HepG2 (cell line): ENCODE results near the gene CTNND1. TPM values are rescaled to one million over a fixed set of nuclear protein-coding genes. Genes with fewer than 3 reads are reported as not detected.

Experiments
- CCDC6 ChIP-seq: sonication (generic); formaldehyde crosslinking; IDR thresholded peaks from 2 replicates; pipeline ENCODE4 v1.8.1; 2022; ENCODE audit warnings: mild to moderate bottlenecking, missing genetic modification reagents, moderate library complexity
- ETV6 ChIP-seq: sonication (generic); formaldehyde crosslinking; conservative IDR thresholded peaks from 2 replicates; pipeline ENCODE4 v1.4.0; 2020; ENCODE audit warnings: missing genetic modification reagents
- GTF3A ChIP-seq: sonication (generic); formaldehyde crosslinking; conservative IDR thresholded peaks from 2 replicates; pipeline ENCODE4 v1.4.0; 2020; ENCODE audit warnings: mild to moderate bottlenecking, missing genetic modification reagents
- HOXA7 ChIP-seq: sonication (generic); formaldehyde crosslinking; IDR thresholded peaks from 2 replicates; pipeline ENCODE4 v1.8.1; 2022; ENCODE audit warnings: mild to moderate bottlenecking, missing genetic modification reagents, moderate library complexity
- NFE2 ChIP-seq: sonication (generic); formaldehyde crosslinking; IDR thresholded peaks from 2 replicates; pipeline ENCODE4 v1.4.0; 2020; ENCODE audit warnings: missing genetic modification reagents
- NFIC ChIP-seq: IDR thresholded peaks from 2 replicates; pipeline ENCODE4 v1.6.1; 2012; ENCODE audit warnings: mild to moderate bottlenecking, low read length, inconsistent platforms
- RARA ChIP-seq: IDR thresholded peaks from 2 replicates; pipeline ENCODE4 v1.6.1; 2016; ENCODE audit warnings: missing genetic modification reagents, missing compliant biosample characterization
- SALL1 ChIP-seq: sonication (generic); formaldehyde crosslinking; IDR thresholded peaks from 2 replicates; pipeline ENCODE4 v1.8.0; 2022; ENCODE audit warnings: mild to moderate bottlenecking, missing genetic modification reagents
- SOX5 ChIP-seq: IDR thresholded peaks from 2 replicates; pipeline ENCODE4 v1.6.1; 2016; ENCODE audit warnings: borderline replicate concordance
- TBP ChIP-seq: sonication (generic); formaldehyde crosslinking; IDR thresholded peaks from 2 replicates; pipeline ENCODE4 v1.5.0; 2020; ENCODE audit warnings: missing genetic modification reagents
- ZBTB8A ChIP-seq: sonication (generic); formaldehyde crosslinking; IDR thresholded peaks from 2 replicates; pipeline ENCODE4 v1.4.0; 2020; ENCODE audit warnings: mild to moderate bottlenecking, low read depth, missing genetic modification reagents, borderline replicate concordance
- ZNF883 ChIP-seq: sonication (generic); formaldehyde crosslinking; IDR thresholded peaks from 2 replicates; pipeline ENCODE4 v1.5.1; 2020; ENCODE audit warnings: mild to moderate bottlenecking, missing genetic modification reagents; ENCODE audit errors: not compliant biosample characterization
- ZSCAN20 ChIP-seq: sonication (generic); formaldehyde crosslinking; IDR thresholded peaks from 2 replicates; pipeline ENCODE4 v1.4.0; 2020; ENCODE audit warnings: missing genetic modification reagents, mild to moderate bottlenecking, borderline replicate concordance
- ZSCAN31 ChIP-seq: sonication (generic); formaldehyde crosslinking; IDR thresholded peaks from 2 replicates; pipeline ENCODE4 v1.5.0; 2020; ENCODE audit warnings: low read depth, mild to moderate bottlenecking, missing genetic modification reagents
- polyA plus RNA-seq, 8 experiments: library from polyadenylated mRNA; depleted of rRNA in 3 of 8; stranded (reverse) in 7 of 8; unstranded in 1 of 8; fragments of >200 nt; fragmentation: Illumina TruSeq in 4 of 8; extraction: Trizol in 4 of 8; gene quantifications; 2 replicates each; pipeline versions ENCODE4 v1.2.1 to v1.2.3, GENCODE V29; 2011 to 2016; ENCODE audit warnings: low read depth in 4 of 8, missing spikeins in 1 of 8, mixed read lengths in 1 of 8; ENCODE audit not compliant: insufficient read depth in 1 of 8
- total RNA-seq, 5 experiments: library from RNA; depleted of rRNA; stranded (reverse); fragments of >200 nt; fragmentation: Illumina TruSeq; extraction: Trizol; gene quantifications; 2 replicates each; pipeline ENCODE4 v1.2.3, GENCODE V29; 2016; ENCODE audit warnings: low read depth in 1 of 5
- TF ChIP-seq, protein P1 (sequence below): sonication (generic); formaldehyde crosslinking; IDR thresholded peaks from one replicate; pipeline ENCODE4 v1.5.1; 2020; ENCODE audit warnings: mild to moderate bottlenecking, missing genetic modification reagents; ENCODE audit errors: not compliant biosample characterization
- TF ChIP-seq, protein P2 (sequence below): sonication (generic); formaldehyde crosslinking; IDR thresholded peaks from 2 replicates; pipeline ENCODE4 v1.4.0; 2020; ENCODE audit warnings: missing genetic modification reagents
- TF ChIP-seq, protein P3 (sequence below): sonication (generic); formaldehyde crosslinking; conservative IDR thresholded peaks from 2 replicates; pipeline ENCODE4 v1.4.0; 2020; ENCODE audit warnings: missing genetic modification reagents

The CTNND1 gene
- total and polyA plus RNA-seq, 2 of the 13 experiments (the other 11 are each of a cell fraction or from before 2014, with no cell fraction given) = 117 to 128 TPM

DNA sequence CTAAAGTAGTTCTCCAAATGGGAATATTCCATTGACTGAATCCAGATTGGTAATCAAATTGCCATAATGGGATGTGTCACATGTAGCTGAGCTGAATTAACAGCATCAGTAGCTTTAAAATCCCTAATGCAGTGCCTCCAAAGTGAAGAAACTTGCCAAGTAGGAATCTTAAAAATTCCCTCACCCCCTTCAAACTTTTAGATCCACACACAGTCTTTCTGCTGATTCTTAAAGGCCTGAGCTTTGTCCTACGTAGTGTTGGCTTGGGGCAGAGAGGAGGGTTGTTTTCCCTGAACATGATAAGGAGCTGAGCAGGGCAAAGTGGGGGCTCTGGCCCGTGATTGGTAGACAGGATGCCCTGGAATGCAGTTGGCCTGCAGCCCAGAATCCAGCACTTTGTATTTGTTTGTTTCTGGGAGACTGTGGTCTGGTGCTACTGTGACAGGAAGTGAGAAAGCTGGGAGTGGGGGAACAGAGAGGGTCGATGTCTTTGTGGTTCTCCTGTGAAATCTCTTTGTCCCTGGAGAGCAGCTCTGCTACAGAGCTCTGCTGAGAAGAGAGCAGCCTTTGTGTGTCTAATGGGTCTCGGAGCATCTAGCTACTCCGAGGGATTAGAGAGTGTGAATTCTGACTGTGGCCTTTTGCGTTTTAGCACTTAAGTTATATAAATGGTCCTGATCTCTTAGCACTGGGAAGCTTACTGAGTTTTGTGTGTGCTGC lies 16.9 kb downstream of the CTNND1 start (continued):
- TF ChIP-seq, protein P1, sequence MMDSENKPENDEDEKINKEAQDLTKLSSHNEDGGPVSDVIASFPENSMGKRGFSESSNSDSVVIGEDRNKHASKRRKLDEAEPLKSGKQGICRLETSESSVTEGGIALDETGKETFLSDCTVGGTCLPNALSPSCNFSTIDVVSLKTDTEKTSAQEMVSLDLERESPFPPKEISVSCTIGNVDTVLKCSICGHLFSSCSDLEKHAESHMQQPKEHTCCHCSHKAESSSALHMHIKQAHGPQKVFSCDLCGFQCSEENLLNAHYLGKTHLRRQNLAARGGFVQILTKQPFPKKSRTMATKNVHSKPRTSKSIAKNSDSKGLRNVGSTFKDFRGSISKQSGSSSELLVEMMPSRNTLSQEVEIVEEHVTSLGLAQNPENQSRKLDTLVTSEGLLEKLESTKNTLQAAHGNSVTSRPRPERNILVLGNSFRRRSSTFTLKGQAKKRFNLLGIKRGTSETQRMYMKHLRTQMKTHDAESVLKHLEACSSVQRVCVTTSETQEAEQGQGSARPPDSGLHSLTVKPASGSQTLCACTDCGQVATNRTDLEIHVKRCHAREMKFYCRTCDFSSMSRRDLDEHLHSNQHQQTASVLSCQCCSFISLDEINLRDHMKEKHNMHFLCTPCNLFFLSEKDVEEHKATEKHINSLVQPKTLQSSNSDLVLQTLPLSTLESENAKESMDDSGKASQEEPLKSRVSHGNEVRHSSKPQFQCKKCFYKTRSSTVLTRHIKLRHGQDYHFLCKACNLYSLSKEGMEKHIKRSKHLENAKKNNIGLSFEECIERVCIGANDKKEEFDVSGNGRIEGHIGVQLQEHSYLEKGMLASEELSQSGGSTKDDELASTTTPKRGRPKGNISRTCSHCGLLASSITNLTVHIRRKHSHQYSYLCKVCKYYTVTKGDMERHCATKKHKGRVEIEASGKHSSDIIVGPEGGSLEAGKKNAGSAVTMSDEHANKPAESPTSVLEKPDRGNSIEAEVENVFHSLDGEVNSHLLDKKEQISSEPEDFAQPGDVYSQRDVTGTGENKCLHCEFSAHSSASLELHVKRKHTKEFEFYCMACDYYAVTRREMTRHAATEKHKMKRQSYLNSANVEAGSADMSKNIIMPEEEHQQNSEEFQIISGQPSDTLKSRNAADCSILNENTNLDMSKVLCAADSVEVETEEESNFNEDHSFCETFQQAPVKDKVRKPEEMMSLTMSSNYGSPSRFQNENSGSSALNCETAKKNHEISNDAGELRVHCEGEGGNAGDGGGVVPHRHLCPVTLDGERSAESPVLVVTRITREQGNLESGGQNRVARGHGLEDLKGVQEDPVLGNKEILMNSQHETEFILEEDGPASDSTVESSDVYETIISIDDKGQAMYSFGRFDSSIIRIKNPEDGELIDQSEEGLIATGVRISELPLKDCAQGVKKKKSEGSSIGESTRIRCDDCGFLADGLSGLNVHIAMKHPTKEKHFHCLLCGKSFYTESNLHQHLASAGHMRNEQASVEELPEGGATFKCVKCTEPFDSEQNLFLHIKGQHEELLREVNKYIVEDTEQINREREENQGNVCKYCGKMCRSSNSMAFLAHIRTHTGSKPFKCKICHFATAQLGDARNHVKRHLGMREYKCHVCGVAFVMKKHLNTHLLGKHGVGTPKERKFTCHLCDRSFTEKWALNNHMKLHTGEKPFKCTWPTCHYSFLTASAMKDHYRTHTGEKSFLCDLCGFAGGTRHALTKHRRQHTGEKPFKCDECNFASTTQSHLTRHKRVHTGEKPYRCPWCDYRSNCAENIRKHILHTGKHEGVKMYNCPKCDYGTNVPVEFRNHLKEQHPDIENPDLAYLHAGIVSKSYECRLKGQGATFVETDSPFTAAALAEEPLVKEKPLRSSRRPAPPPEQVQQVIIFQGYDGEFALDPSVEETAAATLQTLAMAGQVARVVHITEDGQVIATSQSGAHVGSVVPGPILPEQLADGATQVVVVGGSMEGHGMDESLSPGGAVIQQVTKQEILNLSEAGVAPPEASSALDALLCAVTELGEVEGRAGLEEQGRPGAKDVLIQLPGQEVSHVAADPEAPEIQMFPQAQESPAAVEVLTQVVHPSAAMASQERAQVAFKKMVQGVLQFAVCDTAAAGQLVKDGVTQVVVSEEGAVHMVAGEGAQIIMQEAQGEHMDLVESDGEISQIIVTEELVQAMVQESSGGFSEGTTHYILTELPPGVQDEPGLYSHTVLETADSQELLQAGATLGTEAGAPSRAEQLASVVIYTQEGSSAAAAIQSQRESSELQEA (CRISPR knock-in tag) = no peak
- TF ChIP-seq SALL1 (CRISPR knock-in tag) (peak; percentile 90), RARA (CRISPR knock-in tag) (peak; percentile 93), GTF3A (CRISPR knock-in tag) (no peak), NFIC (peak; percentile 98), HOXA7 (CRISPR knock-in tag) (no peak), ZNF883 (no peak), TBP (CRISPR knock-in tag) (no peak), SOX5 (CRISPR knock-in tag) (peak; percentile 95), CCDC6 (CRISPR knock-in tag) (peak; percentile 36; the same call in 1 of the 2 replicates), ZSCAN20 (no peak), NFE2 (no peak), ZSCAN31 (CRISPR knock-in tag) (peak; percentile 63; the same call in 1 of the 2 replicates), ZBTB8A (CRISPR knock-in tag) (no peak), ETV6 (CRISPR knock-in tag) (no peak; the same call in 1 of the 2 replicates)
- TF ChIP-seq, protein P2, sequence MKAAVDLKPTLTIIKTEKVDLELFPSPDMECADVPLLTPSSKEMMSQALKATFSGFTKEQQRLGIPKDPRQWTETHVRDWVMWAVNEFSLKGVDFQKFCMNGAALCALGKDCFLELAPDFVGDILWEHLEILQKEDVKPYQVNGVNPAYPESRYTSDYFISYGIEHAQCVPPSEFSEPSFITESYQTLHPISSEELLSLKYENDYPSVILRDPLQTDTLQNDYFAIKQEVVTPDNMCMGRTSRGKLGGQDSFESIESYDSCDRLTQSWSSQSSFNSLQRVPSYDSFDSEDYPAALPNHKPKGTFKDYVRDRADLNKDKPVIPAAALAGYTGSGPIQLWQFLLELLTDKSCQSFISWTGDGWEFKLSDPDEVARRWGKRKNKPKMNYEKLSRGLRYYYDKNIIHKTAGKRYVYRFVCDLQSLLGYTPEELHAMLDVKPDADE (CRISPR knock-in tag) = no peak
- TF ChIP-seq, protein P3, sequence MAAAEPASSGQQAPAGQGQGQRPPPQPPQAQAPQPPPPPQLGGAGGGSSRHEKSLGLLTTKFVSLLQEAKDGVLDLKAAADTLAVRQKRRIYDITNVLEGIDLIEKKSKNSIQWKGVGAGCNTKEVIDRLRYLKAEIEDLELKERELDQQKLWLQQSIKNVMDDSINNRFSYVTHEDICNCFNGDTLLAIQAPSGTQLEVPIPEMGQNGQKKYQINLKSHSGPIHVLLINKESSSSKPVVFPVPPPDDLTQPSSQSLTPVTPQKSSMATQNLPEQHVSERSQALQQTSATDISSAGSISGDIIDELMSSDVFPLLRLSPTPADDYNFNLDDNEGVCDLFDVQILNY (CRISPR knock-in tag) = no peak
